GM23248 (cell line): ENCODE measurements around the gene GOSR1.

ENCODE experiments used
- EZH2 ChIP-seq: fragments of 200-600 bp; sonication (generic); IDR thresholded peaks from 2 replicates; pipeline ENCODE4 v1.6.1; 2018; ENCODE audit warnings: antibody characterized with exemption, mild to moderate bottlenecking; ENCODE audit not compliant: insufficient read depth, poor library complexity, severe bottlenecking
- EZH2phosphoT487 ChIP-seq: fragments of 200-600 bp; sonication (generic); IDR thresholded peaks from 2 replicates; pipeline ENCODE4 v1.6.1; 2018; ENCODE audit warnings: antibody characterized with exemption, moderate library complexity, mild to moderate bottlenecking, low read depth; ENCODE audit not compliant: insufficient read depth

GRCh38 chr17:30524847-30525246, 47.6 kb downstream of the GOSR1 start:
- TF ChIP-seq EZH2 (no peak), EZH2phosphoT487 (no peak)
